ENCODE data around the gene ZSCAN5A. TPM values are rescaled to one million over a fixed set of nuclear protein-coding genes. Genes with fewer than 3 reads are reported as not detected.

The ZSCAN5A gene
- total RNA-seq, 4 donors from 2014 or later: 4.7 to 7.9 (median 7.1) TPM

GRCh38 chr19:56297010-56297409 is 17.6 kb downstream of the ZSCAN5A start:
- Histone ChIP-seq H3K4me1 (peaks cover 25% of the 10 kb centered on the region), H3K27me3 (no peaks in the 10 kb centered on the region), H3K9me3 (no peaks in the 10 kb centered on the region), H3K27ac (no peak overlapping the region), H3K4me3 (no peak overlapping the region), H3K36me3 (peaks cover 4% of the 10 kb centered on the region)
- no peak for DNase-seq (ENCODE audit: low spot score in 2 of 2)
- TF ChIP-seq POLR2A (IDR thresholded peaks at IDR 0.05) (no peak), POLR2AphosphoS5 (IDR thresholded peaks at IDR 0.05) (no peak), EP300 (IDR thresholded peaks at IDR 0.05) (no peak), CTCF (IDR thresholded peaks at IDR 0.05) (no peak)
- WGBS: 83% methylated on average over 3 of the region's 3 CpGs

GRCh38 chr19:56295531-56296455 is 18.8 kb downstream of the ZSCAN5A start:
- peak overlapping the region; percentile 76 for H3K27ac ChIP-seq
- 73% methylated on average over 22 of the region's 22 CpGs for WGBS
- TF ChIP-seq POLR2A (IDR thresholded peaks at IDR 0.05) (no peak), CTCF (IDR thresholded peaks at IDR 0.05) (no peak), POLR2AphosphoS5 (IDR thresholded peaks at IDR 0.05) (no peak), EP300 (IDR thresholded peaks at IDR 0.05) (no peak)

GRCh38 chr19:56294549-56294948 is 20.1 kb downstream of the ZSCAN5A start:
- no peak for TF ChIP-seq POLR2A (IDR thresholded peaks at IDR 0.05)
- no peak for TF ChIP-seq POLR2AphosphoS5 (IDR thresholded peaks at IDR 0.05)
- no peak for TF ChIP-seq EP300 (IDR thresholded peaks at IDR 0.05)
- no peak for TF ChIP-seq CTCF (IDR thresholded peaks at IDR 0.05)
- Histone ChIP-seq H3K4me1 (peaks cover 25% of the 10 kb centered on the region), H3K9me3 (no peaks in the 10 kb centered on the region), H3K4me3 (no peak overlapping the region), H3K27ac (peak overlapping the region; percentile 76), H3K27me3 (no peaks in the 10 kb centered on the region), H3K36me3 (peaks cover 8% of the 10 kb centered on the region)
- WGBS: 54% methylated on average over 4 of the region's 4 CpGs
- no peak for DNase-seq (ENCODE audit: low spot score in 2 of 2)

More at GRCh38 chr19:56295531-56296455, 18.8 kb downstream of the ZSCAN5A start:
- Histone ChIP-seq H3K9me3 (no peaks in the 10 kb centered on the region), H3K4me1 (peaks cover 25% of the 10 kb centered on the region), H3K4me3 (peak overlapping the region; percentile 32), H3K27me3 (no peaks in the 10 kb centered on the region), H3K36me3 (peaks cover 8% of the 10 kb centered on the region)
- DNase-seq (ENCODE audit: low spot score in 2 of 2): no peak

GRCh38 chr19:56291867-56292266 is 22.8 kb downstream of the ZSCAN5A start:
- Histone ChIP-seq H3K9me3 (no peaks in the 10 kb centered on the region), H3K36me3 (peaks cover 8% of the 10 kb centered on the region), H3K4me3 (no peak overlapping the region), H3K27me3 (no peaks in the 10 kb centered on the region), H3K4me1 (peaks cover 25% of the 10 kb centered on the region), H3K27ac (no peak overlapping the region)
- TF ChIP-seq EP300 (IDR thresholded peaks at IDR 0.05) (no peak), POLR2AphosphoS5 (IDR thresholded peaks at IDR 0.05) (no peak), POLR2A (IDR thresholded peaks at IDR 0.05) (no peak), CTCF (IDR thresholded peaks at IDR 0.05) (no peak)
- WGBS: 89% methylated on average over 6 of the region's 6 CpGs
- DNase-seq (ENCODE audit: low spot score in 2 of 2): no peak

GRCh38 chr19:56290104-56290503 is 24.5 kb downstream of the ZSCAN5A start:
- no peak for TF ChIP-seq EP300 (IDR thresholded peaks at IDR 0.05)
- no peak for TF ChIP-seq POLR2A (IDR thresholded peaks at IDR 0.05)
- TF ChIP-seq POLR2AphosphoS5 (IDR thresholded peaks at IDR 0.05): no peak
- TF ChIP-seq CTCF (IDR thresholded peaks at IDR 0.05): no peak
- no peak for DNase-seq (ENCODE audit: low spot score in 2 of 2)

More at GRCh38 chr19:56290104-56290503, 24.5 kb downstream of the ZSCAN5A start:
- H3K4me3 ChIP-seq: no peak overlapping the region
- H3K36me3 ChIP-seq: peaks cover 11% of the 10 kb centered on the region
- no peaks in the 10 kb centered on the region for H3K27me3 ChIP-seq
- H3K27ac ChIP-seq: no peak overlapping the region
- H3K4me1 ChIP-seq: peaks cover 14% of the 10 kb centered on the region
- no peaks in the 10 kb centered on the region for H3K9me3 ChIP-seq
